ENCODE data around the gene NDUFV3.
"Not testable (repeated sequence)": the region's sequence is repeated elsewhere in the genome, so short reads cannot be mapped to it uniquely, and the experiment has no call there.

The NDUFV3 gene

DNA sequence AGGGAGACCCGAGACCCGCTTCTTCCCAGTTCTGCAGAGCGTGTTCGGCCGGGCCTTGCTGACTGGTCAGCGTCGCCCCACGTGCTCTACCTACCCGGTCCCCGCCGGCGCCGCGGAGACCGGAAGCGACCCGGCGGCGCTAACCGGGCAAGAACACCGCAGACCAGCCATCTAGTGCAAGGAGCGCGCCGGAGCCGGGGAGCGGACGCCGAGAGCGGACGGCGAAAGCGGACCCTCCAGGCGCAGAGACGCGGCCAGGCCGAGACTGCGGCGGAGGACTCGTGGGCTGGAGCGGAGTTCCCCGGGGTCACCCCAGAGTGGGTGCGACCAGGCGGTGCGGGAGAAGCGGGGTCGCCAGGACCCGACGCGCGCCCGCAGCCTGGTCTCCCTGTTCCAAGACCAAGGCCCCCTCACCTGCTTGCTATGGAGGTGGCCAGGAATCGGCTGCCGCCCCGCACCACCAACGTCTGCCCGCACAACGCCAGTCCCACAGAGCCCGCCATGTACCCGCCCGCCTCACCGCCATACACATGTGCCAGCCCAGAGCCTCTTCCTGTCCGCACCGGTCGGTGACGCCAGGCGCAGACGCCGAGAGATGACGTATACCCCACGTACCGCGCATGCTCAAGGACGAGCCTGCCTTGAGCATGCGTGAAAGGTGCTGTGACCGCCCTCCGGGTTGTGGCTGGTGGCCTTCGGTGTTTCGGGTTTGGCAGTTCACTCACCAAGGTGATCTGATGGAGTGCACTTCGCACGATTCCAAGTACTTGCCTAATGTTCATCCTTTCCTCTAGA, 13.9 kb upstream of the NDUFV3 start, which contains the start of gene WDR4:
Gene WDR4 (minus strand): TSS at position 547 of the 795 bp plus-strand sequence. CDS start 44 bp downstream, at position 503.
- TF ChIP-seq JUND (IDR thresholded peaks at IDR 0.05; ENCODE audit: low read depth) = no peak
- DNase-seq (ENCODE audit: low read depth in 1 of 2, low spot score in 1 of 2) = peak; percentile 98 to 99
- in situ Hi-C loops (cut with HindIII; ENCODE audit: low pct_unique_long_range_greater_than_20kb, low sequenced_read_pairs) = no loop called here

DNA sequence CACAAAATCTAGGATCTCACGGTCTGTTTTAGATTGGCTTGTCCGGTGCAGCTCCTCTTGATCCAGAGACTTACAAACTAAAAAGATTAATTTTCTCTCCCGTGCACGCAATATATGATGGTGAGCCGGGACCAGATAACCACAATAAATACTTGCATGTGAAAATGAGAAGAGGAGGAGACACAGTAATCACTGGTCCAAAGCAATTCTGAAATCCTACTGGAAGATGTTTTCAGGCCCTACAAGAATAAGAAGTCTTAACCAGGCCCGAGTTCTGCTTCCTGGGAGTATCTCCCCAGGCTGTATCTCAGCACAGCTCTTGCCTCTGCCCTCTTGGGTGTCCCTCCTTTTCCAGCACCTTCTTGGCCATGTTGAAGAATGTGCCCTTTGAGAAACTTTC, 12.8 kb upstream of the NDUFV3 start:
- TF ChIP-seq JUND (IDR thresholded peaks at IDR 0.05; ENCODE audit: low read depth) = no peak
- in situ Hi-C loops (cut with HindIII; ENCODE audit: low pct_unique_long_range_greater_than_20kb, low sequenced_read_pairs) = no loop called here

DNA sequence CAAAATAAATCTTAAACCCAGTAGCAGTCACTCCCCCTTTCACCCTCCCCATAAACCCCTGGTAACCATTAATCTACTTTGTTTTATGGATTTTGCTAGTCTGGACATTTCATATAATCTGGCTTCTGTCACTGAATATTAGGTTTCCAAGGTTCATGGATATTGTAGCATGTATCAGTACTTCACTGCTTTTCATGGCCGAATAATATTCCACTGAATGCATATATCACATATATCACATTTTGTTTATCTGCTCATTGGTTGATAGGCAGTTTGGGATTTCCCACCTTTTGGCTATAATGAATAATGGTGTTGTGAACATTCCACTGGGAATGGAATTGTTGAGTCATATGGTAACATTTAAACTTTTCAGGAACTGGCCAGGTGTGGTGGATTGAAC, 9.2 kb upstream of the NDUFV3 start:
- no peak for TF ChIP-seq JUND (IDR thresholded peaks at IDR 0.05; ENCODE audit: low read depth)
- no peak for DNase-seq (ENCODE audit: low read depth in 1 of 2, low spot score in 1 of 2)
- in situ Hi-C loops (cut with HindIII; ENCODE audit: low pct_unique_long_range_greater_than_20kb, low sequenced_read_pairs) = no loop called here

More for the DNA sequence above, 12.8 kb upstream of the NDUFV3 start:
- DNase-seq (ENCODE audit: low read depth in 1 of 2, low spot score in 1 of 2) = no peak

DNA sequence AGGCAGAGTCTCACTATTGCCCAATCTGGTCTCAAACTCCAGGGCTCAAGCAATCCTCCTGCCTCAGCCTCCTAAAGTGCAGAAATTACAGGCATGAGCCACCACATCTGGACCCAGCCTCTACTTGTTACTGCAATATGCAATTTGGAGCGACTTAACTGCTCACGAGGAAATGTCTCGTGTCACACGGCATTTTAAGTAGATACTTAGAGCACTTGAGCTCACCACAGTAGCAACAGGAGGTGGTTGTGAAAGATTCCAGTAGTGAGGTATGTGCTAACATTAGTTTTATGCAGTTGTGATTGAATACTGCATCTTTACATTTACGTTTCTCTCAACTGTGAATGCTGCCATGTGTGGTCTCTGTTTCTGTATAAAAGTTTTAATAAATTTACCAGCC, 5.8 kb upstream of the NDUFV3 start:
- TF ChIP-seq JUND (IDR thresholded peaks at IDR 0.05; ENCODE audit: low read depth) = no peak
- in situ Hi-C loops (cut with HindIII; ENCODE audit: low pct_unique_long_range_greater_than_20kb, low sequenced_read_pairs) = no loop called here
- DNase-seq (ENCODE audit: low read depth in 1 of 2, low spot score in 1 of 2) = no peak

DNA sequence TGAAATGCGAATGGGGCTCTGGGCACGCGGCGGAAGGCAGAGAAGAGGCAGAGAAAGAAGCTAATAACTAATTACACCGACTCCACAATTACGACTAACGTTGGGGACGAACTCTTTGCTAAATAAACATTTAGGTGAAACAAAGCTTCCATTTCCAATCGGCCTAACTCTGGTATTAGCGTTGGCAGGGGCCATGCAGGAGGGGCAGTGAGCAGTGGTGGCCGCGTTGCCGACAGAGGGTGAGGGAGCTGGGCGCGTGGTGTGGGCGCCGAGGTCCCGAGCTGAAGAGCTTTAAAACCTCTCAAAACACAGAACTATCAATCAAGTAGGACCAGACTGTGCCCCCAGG, 553 bp upstream of the NDUFV3 start:
- no peak for DNase-seq (ENCODE audit: low read depth in 1 of 2, low spot score in 1 of 2)
- TF ChIP-seq JUND (IDR thresholded peaks at IDR 0.05; ENCODE audit: low read depth) = no peak
- in situ Hi-C loops (cut with HindIII; ENCODE audit: low pct_unique_long_range_greater_than_20kb, low sequenced_read_pairs) = no loop called here

DNA sequence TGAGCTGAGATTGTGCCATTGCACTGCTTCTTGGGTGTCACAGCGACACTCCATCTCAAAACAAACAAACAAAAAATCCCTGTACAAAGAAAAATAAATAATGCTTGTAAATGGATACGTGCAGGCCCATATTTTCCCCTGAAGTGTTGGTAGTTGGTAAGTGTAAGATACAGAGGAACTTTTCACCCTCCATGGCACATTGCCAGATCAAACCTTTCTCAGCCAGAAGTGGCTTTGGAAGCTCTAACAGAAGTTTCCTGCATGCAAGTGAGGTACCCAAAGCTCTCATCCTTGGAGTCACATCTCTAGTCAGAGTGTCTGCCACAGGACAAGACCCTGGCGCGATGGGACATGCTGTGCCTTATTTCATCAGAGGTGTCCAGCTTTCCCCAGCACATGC, 7.3 kb downstream of the NDUFV3 start:
- no peak for DNase-seq (ENCODE audit: low read depth in 1 of 2, low spot score in 1 of 2)
- in situ Hi-C loops (cut with HindIII; ENCODE audit: low pct_unique_long_range_greater_than_20kb, low sequenced_read_pairs) = no loop called here
- TF ChIP-seq JUND (IDR thresholded peaks at IDR 0.05; ENCODE audit: low read depth) = no peak

DNA sequence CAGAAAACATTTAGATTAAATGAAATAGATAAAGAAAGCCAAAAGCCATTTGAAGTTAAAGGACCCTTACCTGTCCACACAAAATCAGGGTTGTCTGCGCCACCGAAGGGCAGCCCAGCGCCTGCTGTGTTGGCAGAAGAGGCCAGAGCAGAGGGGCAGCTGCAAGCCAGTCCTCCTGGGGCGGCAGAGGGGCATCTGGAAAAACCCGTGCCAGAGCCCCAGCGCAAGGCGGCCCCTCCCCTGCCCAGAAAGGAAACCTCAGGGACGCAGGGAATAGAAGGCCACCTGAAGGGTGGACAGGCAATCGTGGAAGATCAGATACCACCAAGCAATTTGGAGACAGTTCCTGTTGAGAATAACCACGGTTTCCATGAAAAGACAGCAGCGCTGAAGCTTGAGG, 10.7 kb downstream of the NDUFV3 start:
- in situ Hi-C loops (cut with HindIII; ENCODE audit: low pct_unique_long_range_greater_than_20kb, low sequenced_read_pairs) = no loop called here
- TF ChIP-seq JUND (IDR thresholded peaks at IDR 0.05; ENCODE audit: low read depth) = no peak
- DNase-seq (ENCODE audit: low read depth in 1 of 2, low spot score in 1 of 2) = no peak

DNA sequence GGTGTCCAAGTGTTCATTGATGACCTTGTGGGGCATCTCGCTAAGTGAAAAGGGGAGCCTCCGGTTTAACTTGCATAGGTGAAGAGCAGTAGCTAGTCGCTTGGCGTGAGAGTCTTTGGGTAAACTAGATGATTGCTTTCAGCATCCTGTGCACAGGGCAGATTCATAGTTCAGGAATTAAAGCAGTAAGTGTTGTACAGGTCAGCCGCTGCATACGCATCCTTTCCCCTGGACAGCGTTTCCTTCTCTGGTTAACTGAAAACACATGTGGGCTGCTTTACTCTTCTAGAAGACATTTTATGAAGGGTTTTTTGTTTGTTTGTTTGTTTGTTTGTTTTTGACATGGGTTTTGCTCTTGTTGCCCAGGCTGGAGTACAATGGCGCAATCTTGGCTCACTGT, 12.1 kb downstream of the NDUFV3 start:
- no peak for DNase-seq (ENCODE audit: low read depth in 1 of 2, low spot score in 1 of 2)
- no peak for TF ChIP-seq JUND (IDR thresholded peaks at IDR 0.05; ENCODE audit: low read depth)
- in situ Hi-C loops (cut with HindIII; ENCODE audit: low pct_unique_long_range_greater_than_20kb, low sequenced_read_pairs) = no loop called here

DNA sequence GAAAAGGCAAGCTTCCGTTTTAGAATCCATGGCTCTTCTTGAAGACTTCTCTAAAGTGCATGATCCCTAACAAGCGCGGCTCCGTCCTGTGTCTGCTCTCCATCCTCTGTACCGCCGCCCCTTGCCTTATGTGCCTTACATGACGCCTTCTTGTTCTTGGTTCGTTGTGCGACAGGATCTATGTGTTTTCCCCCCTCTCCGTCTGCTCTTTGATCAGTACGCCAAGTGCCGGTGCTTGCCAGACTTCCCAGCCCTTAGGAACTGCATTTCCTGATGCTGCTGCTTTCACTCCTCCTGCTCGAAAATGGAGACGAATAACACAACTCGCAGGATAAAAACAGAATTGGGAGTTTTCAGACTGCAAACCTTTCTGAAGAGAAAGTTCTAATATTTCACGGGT, 13.1 kb downstream of the NDUFV3 start:
- in situ Hi-C loops (cut with HindIII; ENCODE audit: low pct_unique_long_range_greater_than_20kb, low sequenced_read_pairs) = no loop called here
- no peak for DNase-seq (ENCODE audit: low read depth in 1 of 2, low spot score in 1 of 2)
- TF ChIP-seq JUND (IDR thresholded peaks at IDR 0.05; ENCODE audit: low read depth) = no peak

DNA sequence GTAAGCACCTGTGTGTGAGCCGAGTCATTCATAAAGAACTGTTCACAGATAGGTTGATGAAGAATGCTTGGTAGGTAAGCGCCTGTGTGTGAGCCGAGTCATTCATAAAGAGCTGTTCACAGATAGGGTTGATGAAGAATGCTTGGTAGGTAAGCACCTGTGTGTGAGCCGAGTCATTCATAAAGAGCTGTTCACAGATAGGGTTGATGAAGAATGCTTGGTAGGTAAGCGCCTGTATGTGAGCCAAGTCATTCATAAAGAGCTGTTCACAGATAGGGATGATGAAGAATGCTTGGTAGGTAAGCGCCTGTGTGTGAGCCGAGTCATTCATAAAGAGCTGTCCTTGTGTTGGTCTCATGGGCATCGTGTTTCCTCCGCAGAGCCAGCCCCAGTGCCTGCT, 15.4 kb downstream of the NDUFV3 start:
- in situ Hi-C loops (cut with HindIII; ENCODE audit: low pct_unique_long_range_greater_than_20kb, low sequenced_read_pairs) = not testable (repeated sequence)

DNA sequence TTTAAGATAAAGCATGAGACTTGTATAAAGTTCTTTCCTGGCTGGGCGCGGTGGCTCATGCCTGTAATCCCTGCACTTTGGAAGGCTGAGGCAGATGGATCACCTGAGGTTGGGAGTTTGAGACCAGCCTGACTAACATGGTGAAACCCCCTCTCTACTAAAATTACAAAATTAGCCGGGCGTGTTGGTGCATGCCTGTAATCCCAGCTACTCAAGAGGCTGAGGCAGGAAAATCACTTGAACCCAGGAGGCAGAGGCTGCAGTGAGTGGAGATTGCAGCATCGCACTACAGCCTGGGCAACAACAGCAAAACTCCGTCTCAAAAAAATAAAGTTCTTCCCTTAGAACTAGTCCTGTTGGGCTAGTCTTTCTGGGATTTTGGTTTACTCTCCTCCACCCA, 18.8 kb downstream of the NDUFV3 start:
- DNase-seq (ENCODE audit: low read depth in 1 of 2, low spot score in 1 of 2); in situ Hi-C loops (cut with HindIII; ENCODE audit: low pct_unique_long_range_greater_than_20kb, low sequenced_read_pairs): not testable (repeated sequence)

More for the DNA sequence above, 15.4 kb downstream of the NDUFV3 start:
- not testable (repeated sequence) for DNase-seq (ENCODE audit: low read depth in 1 of 2, low spot score in 1 of 2)

DNA sequence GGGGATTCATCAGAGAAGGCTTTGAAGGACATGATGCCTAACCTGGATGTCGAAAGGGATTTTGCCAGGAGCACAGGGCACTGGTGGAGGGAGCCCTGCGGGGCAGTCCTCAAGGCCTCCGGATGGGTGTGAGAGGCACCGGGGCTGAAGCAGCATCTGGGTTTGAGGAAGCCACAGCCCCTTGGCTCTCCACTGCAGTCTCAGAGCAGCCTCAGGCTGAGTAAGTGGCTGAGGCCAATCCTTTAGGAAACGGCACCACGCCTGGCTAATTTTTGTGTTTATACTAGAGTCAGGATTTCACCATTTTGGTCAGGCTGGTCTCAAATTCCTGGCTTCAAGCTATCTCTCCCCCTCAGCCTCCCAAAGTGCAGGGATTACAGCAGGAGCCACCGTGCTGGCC, 20.4 kb downstream of the NDUFV3 start:
- TF ChIP-seq JUND (IDR thresholded peaks at IDR 0.05; ENCODE audit: low read depth) = no peak
- in situ Hi-C loops (cut with HindIII; ENCODE audit: low pct_unique_long_range_greater_than_20kb, low sequenced_read_pairs) = no loop called here
- DNase-seq (ENCODE audit: low read depth in 1 of 2, low spot score in 1 of 2) = no peak

DNA sequence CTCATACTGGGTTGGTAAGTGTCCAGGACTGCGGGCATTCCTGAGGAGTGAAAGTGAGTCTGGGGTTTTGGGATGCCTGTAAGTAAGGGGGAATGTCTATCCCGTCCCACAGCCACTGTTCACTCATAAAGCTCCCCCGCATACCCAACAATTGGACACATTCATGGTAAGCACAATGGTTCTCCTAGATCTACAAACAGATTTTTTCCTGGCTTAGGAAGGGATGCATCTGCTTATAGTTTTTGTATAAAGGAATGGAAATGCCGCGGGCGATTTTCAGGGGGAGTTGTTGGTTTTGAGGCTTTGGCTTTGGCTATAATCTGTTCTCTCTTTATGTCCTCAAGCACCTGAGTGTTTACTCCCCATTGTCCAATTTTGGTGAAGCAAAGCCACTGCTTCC, 25.2 kb downstream of the NDUFV3 start:
- DNase-seq (ENCODE audit: low read depth in 1 of 2, low spot score in 1 of 2) = peak in 1 of 2 experiments; percentile 39
- TF ChIP-seq JUND (IDR thresholded peaks at IDR 0.05; ENCODE audit: low read depth) = no peak
- in situ Hi-C loops (cut with HindIII; ENCODE audit: low pct_unique_long_range_greater_than_20kb, low sequenced_read_pairs) = no loop called here

DNA sequence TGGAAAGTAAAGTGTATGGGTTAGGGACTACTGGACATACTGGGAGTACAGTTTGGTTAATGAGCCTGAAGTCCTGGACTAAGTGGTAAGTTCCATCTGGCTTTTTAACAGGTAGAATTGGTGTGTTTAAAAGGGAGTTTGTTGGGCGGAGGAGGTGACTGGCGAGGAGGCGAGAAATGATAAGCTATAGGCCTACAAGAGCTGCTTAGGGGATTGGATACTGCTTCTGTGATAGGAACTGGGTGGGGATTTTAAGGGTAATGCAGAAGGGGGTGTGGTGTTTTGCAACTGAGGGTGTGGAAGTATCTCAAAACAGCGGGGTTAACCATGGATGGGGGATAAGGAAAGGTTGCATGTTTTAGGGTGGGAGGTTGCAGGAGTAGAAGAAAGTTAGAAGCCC, 28.8 kb downstream of the NDUFV3 start:
- no peak for DNase-seq (ENCODE audit: low read depth in 1 of 2, low spot score in 1 of 2)
- no peak for TF ChIP-seq JUND (IDR thresholded peaks at IDR 0.05; ENCODE audit: low read depth)
- in situ Hi-C loops (cut with HindIII; ENCODE audit: low pct_unique_long_range_greater_than_20kb, low sequenced_read_pairs) = no loop called here
